B cell (primary cell): ENCODE measurements around the gene DLG3. TPM values are rescaled to one million over a fixed set of nuclear protein-coding genes. Genes with fewer than 3 reads are reported as not detected.

Experiments
- ATAC-seq: fragments of 200-7000 bp; cut with Tn5 transposase; one replicate; pipeline ENCODE4 v1.10.0; 2021; ENCODE audit warnings: low read depth, mild to moderate bottlenecking, moderate number of reproducible peaks, moderate library complexity
- CTCF ChIA-PET: fragments of 350-600 bp; sonication (Branson Sonifier 250); formaldehyde crosslinking; loops from one replicate; lab custom pipeline; 2021; ENCODE audit warnings: antibody characterized with exemption, inconsistent platforms; lab: Charles Lee
- POLR2A ChIA-PET: fragments of 350-600 bp; sonication (Branson Sonifier 250); formaldehyde crosslinking; loops from one replicate; lab custom pipeline; 2021; ENCODE audit warnings: antibody characterized with exemption; lab: Charles Lee
- DNase-seq: peaks from one replicate; pipeline ENCODE4 v3.0.0; 2013
- H2AFZ ChIP-seq: 2 replicates; pipeline ENCODE4 v1.6.1; 2012; ENCODE audit warnings: mild to moderate bottlenecking, low read depth, low read length; ENCODE audit not compliant: insufficient read depth, poor library complexity, severe bottlenecking
- H3K27ac ChIP-seq, 2 donors: 1 replicate in 1 of 2; 2 replicates in 1 of 2; pipeline ENCODE4 v1.5.1; 2012 to 2013; ENCODE audit warnings: low read length in 2 of 2, mild to moderate bottlenecking in 2 of 2, moderate library complexity in 1 of 2
- H3K27me3 ChIP-seq, 4 experiments: fragments of 200-600 bp in 1 of 4; sonication (generic) in 1 of 4; replicated peaks in 1 of 4; 1 replicate in 2 of 4; 2 replicates in 2 of 4; pipeline versions ENCODE4 v1.6.1 to v1.7.0; 2013 to 2016; ENCODE audit warnings: low read length in 3 of 4, mild to moderate bottlenecking in 2 of 4, mixed read lengths in 1 of 4, moderate library complexity in 1 of 4; ENCODE audit not compliant: insufficient read depth in 4 of 4, control insufficient read depth in 3 of 4; ENCODE audit errors: control extremely low read depth in 1 of 4
- H3K36me3 ChIP-seq, 2 experiments: replicated peaks in 1 of 2; 1 replicate in 1 of 2; 2 replicates in 1 of 2; pipeline versions ENCODE4 v1.6.1 to v1.7.1; 2013; ENCODE audit warnings: low read length in 1 of 2; ENCODE audit not compliant: insufficient read depth in 2 of 2, control insufficient read depth in 1 of 2; ENCODE audit errors: control extremely low read depth in 1 of 2, extremely low read depth in 1 of 2
- H3K4me1 ChIP-seq, 2 donors: fragments of 200-600 bp in 1 of 2; sonication (generic) in 1 of 2; 1 replicate in 1 of 2; 2 replicates in 1 of 2; pipeline versions ENCODE4 v1.5.1 to v1.6.1; 2013 to 2017; ENCODE audit warnings: low read length in 2 of 2; ENCODE audit not compliant: control insufficient read depth in 2 of 2, insufficient read depth in 2 of 2
- H3K4me2 ChIP-seq: replicated peaks from 2 replicates; pipeline ENCODE3; 2012; ENCODE audit warnings: mild to moderate bottlenecking, low read depth, low read length; ENCODE audit not compliant: poor library complexity, severe bottlenecking
- H3K4me3 ChIP-seq, 5 experiments: fragments of 200-600 bp in 1 of 5; sonication (generic) in 1 of 5; 1 replicate in 3 of 5; 2 replicates in 2 of 5; pipeline versions ENCODE4 v1.5.1 to v1.7.0; 2011 to 2016; ENCODE audit warnings: low read length in 4 of 5, mild to moderate bottlenecking in 4 of 5, low read depth in 2 of 5, control low read depth in 1 of 5, moderate library complexity in 1 of 5; ENCODE audit not compliant: insufficient read depth in 1 of 5; ENCODE audit errors: control extremely low read depth in 1 of 5, extremely low read depth in 1 of 5
- H3K79me2 ChIP-seq: fragments of 200-600 bp; sonication (generic); one replicate; pipeline ENCODE4 v1.6.0; 2016; ENCODE audit warnings: low read length; ENCODE audit not compliant: control insufficient read depth, insufficient read depth
- H3K9ac ChIP-seq: fragments of 200-600 bp; sonication (generic); 2 replicates; pipeline ENCODE4 v1.6.1; 2017; ENCODE audit warnings: mild to moderate bottlenecking, low read length, moderate library complexity
- H3K9me3 ChIP-seq, 3 donors: one replicate each; pipeline versions ENCODE4 v1.6.1 to v1.7.1; 2013; ENCODE audit warnings: low read length in 2 of 3; ENCODE audit not compliant: control insufficient read depth in 2 of 3, insufficient read depth in 1 of 3; ENCODE audit errors: control extremely low read depth in 1 of 3
- H4K20me1 ChIP-seq: 2 replicates; pipeline ENCODE4 v1.6.0; 2012; ENCODE audit warnings: mild to moderate bottlenecking, low read length; ENCODE audit not compliant: insufficient read depth, control insufficient read depth, poor library complexity, severe bottlenecking
- H3K27ac Mint-ChIP-seq: one replicate; pipeline ENCODE4 v1.8.0; 2021; ENCODE audit warnings: mixed read lengths
- H3K27me3 Mint-ChIP-seq: one replicate; pipeline ENCODE4 v1.8.0; 2021; ENCODE audit warnings: mixed read lengths
- H3K4me1 Mint-ChIP-seq: one replicate; pipeline ENCODE4 v1.8.0; 2021; ENCODE audit warnings: mixed read lengths
- H3K4me3 Mint-ChIP-seq: one replicate; pipeline ENCODE4 v1.8.0; 2021; ENCODE audit warnings: mixed read lengths
- H3K9me3 Mint-ChIP-seq: one replicate; pipeline ENCODE4 v1.8.0; 2022; ENCODE audit warnings: mixed read lengths; ENCODE audit not compliant: insufficient read depth
- EZH2 ChIP-seq: IDR thresholded peaks from 2 replicates; pipeline ENCODE4 v1.6.1; 2012; ENCODE audit warnings: borderline replicate concordance, low read depth, mild to moderate bottlenecking, moderate library complexity, low read length; ENCODE audit not compliant: insufficient read depth, poor library complexity, severe bottlenecking
- WGBS: methylation state at CpG from one replicate; pipeline ENCODE4 v1.1.5; 2013; ENCODE audit warnings: missing lambda C conversion rate; ENCODE audit not compliant: insufficient coverage; 5-methylcytosine and 5-hydroxymethylcytosine counted together
- intact Hi-C: fragments of 100-400 bp; cut with micrococcal nuclease; formaldehyde crosslinking; loops from one replicate; pipeline ENCODE4 v1.10.0; 2022
- polyA plus RNA-seq: library from polyadenylated mRNA; depleted of rRNA; stranded (reverse); fragments of >200 nt; gene quantifications from 2 replicates; pipeline ENCODE4 v1.2.3, GENCODE V29; 2012
- total RNA-seq, 2 donors: library from RNA; stranded (reverse); fragments of 120-200 nt in 1 of 2; gene quantifications; 1 replicate in 1 of 2; 2 replicates in 1 of 2; pipeline versions ENCODE4 v1.2.3 to v1.2.4, GENCODE V29; 2013 to 2022
- TF ChIP-seq, protein P1 (sequence below): fragments of 200-600 bp; IDR thresholded peaks from one replicate; pipeline ENCODE4 v1.8.0; 2022; ENCODE audit warnings: antibody characterized with exemption, mild to moderate bottlenecking

The DLG3 gene
- total and polyA plus RNA-seq, 2 donors (not counting 1 experiment from before 2014, with no cell fraction given) = 1.5 to 6.9 TPM

DNA sequence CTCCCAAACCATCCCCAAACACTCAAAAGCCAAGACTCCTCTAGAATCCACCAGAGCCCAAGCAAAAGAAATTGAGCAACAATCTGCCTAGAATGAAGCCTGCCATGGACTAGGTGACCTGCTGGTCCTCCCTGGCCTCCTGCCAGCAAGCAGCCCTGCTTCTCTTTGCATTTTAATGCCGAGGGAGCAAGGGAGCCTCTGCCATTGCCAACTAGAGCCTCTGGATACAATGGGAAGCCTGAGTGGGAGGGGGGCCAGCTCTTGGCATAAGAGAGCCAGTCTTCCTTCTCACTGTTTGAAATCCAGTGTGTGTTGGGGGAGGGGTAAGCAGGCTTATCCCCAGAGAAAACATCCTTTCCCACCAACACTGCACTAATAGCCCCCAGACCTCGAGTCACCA is 23.0 kb upstream of the DLG3 start:
- H3K27me3 Mint-ChIP-seq = no peaks in the 10 kb centered on the region
- H3K4me3 ChIP-seq = no peak overlapping the region
- no peak overlapping the region for H3K27ac ChIP-seq
- no peak overlapping the region for H3K4me2 ChIP-seq
- H3K9me3 Mint-ChIP-seq = no peaks in the 10 kb centered on the region
- POLR2A ChIA-PET = no interaction called here
- no peak for ATAC-seq
- no peaks in the 10 kb centered on the region for H3K9me3 ChIP-seq
- WGBS = 73% methylated on average over 2 of the region's 2 CpGs
- H3K27me3 ChIP-seq = no peaks in the 10 kb centered on the region
- no peaks in the 10 kb centered on the region for H3K4me1 ChIP-seq
- CTCF ChIA-PET = no interaction called here
- intact Hi-C loops = no loop called here
- H3K27ac Mint-ChIP-seq = no peak overlapping the region
- H3K9ac ChIP-seq = no peak overlapping the region
- no peaks in the 10 kb centered on the region for H3K4me1 Mint-ChIP-seq
- H3K4me3 Mint-ChIP-seq = no peak overlapping the region
- H4K20me1 ChIP-seq = no peaks in the 10 kb centered on the region
- H2AFZ ChIP-seq = no peak overlapping the region
- TF ChIP-seq, protein P1, sequence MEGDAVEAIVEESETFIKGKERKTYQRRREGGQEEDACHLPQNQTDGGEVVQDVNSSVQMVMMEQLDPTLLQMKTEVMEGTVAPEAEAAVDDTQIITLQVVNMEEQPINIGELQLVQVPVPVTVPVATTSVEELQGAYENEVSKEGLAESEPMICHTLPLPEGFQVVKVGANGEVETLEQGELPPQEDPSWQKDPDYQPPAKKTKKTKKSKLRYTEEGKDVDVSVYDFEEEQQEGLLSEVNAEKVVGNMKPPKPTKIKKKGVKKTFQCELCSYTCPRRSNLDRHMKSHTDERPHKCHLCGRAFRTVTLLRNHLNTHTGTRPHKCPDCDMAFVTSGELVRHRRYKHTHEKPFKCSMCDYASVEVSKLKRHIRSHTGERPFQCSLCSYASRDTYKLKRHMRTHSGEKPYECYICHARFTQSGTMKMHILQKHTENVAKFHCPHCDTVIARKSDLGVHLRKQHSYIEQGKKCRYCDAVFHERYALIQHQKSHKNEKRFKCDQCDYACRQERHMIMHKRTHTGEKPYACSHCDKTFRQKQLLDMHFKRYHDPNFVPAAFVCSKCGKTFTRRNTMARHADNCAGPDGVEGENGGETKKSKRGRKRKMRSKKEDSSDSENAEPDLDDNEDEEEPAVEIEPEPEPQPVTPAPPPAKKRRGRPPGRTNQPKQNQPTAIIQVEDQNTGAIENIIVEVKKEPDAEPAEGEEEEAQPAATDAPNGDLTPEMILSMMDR = no peak
- TF ChIP-seq EZH2 = no peak
- DNase-seq = no peak
- H3K79me2 ChIP-seq = no peaks in the 10 kb centered on the region
- no peaks in the 10 kb centered on the region for H3K36me3 ChIP-seq

DNA sequence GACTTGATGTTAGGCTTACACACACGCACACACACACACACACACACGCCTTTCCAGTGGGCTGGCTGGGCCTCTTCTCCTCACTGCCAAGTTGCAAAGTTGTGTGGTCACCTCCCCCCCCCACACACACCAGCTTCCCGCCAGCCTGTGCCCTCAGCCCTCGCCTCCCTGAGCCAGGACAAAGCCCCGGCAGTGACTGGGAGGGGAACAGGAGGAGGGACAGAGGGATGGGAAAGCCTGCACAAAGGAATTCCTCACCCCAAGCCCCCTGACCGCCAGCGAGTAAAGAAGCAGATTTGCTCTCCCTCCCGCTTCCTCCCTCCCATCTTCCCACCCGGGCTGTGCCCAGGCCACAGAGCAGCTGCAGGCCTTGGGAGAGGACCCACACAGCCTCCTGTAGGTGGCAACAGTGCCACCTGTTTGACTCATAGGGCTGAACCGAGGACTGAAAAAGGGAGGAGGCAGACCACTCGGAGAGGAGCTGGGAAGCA is 21.7 kb upstream of the DLG3 start, which contains the start of gene GDPD2:
TSS of gene GDPD2 (plus strand) at position 464 of the 491 bp plus-strand sequence. CDS start 1,671 bp downstream, outside the sequence.
- no peak within 1 kb of the TSS for H3K27ac Mint-ChIP-seq
- POLR2A ChIA-PET = no interaction called here
- intact Hi-C loops = no loop called here
- H3K4me1 ChIP-seq = no peaks in the 10 kb centered on the region
- H3K4me2 ChIP-seq = no peak within 1 kb of the TSS
- H3K4me3 Mint-ChIP-seq = no peak within 1 kb of the TSS
- H3K4me3 ChIP-seq = no peak within 1 kb of the TSS
- TF ChIP-seq, protein P1 = no peak
- TF ChIP-seq EZH2 = no peak
- H3K9me3 ChIP-seq = no peaks in the 10 kb centered on the region
- no peak within 1 kb of the TSS for H3K9ac ChIP-seq
- H3K9me3 Mint-ChIP-seq = no peaks in the 10 kb centered on the region
- 7% methylated on average over 2 of the region's 11 CpGs for WGBS
- H4K20me1 ChIP-seq = no peaks in the 10 kb centered on the region
- no peaks in the 10 kb centered on the region for H3K4me1 Mint-ChIP-seq
- CTCF ChIA-PET = interaction anchor here (1.2 to 1.7 kb wide), 2 partner anchors 11 to 13 kb away, joined by 4 read pairs; no protein-coding TSS in a partner anchor
- no peaks in the 10 kb centered on the region for H3K27me3 Mint-ChIP-seq
- DNase-seq (no peak), ATAC-seq (no peak)
- H3K79me2 ChIP-seq = no peaks in the 10 kb centered on the region
- no peak within 1 kb of the TSS for H2AFZ ChIP-seq
- no peaks in the 10 kb centered on the region for H3K27me3 ChIP-seq
- no peaks in the 10 kb centered on the region for H3K36me3 ChIP-seq
- H3K27ac ChIP-seq = no peak within 1 kb of the TSS
